Measurements from ENCODE around the gene IFITM2.

GRCh38 chr11:316891-317301 is 9.3 kb downstream of the IFITM2 start:
- TF ChIP-seq CTCF (IDR thresholded peaks at IDR 0.05; ENCODE audit: low read depth, low read length) (no peak), EZH2phosphoT487 (IDR thresholded peaks at IDR 0.05; ENCODE audit: low read depth) (no peak)
